A673 (cell line): Measurements from ENCODE around the gene RANGRF. TPM values are rescaled to one million over a fixed set of nuclear protein-coding genes. Genes with fewer than 3 reads are reported as not detected.

Source experiments
- BruUV-seq: library from RNA; stranded (reverse); fragments of 400-500 nt; replicated peaks from 2 replicates; lab custom pipeline; 2021; lab: Mats Ljungman, UMichigan
- CTCF ChIA-PET: fragments of 300-600 bp; sonication (Branson Sonifier 250); formaldehyde crosslinking; loops from one replicate; lab custom pipeline; 2022; ENCODE audit warnings: antibody characterized with exemption; lab: Charles Lee
- POLR2A ChIA-PET: fragments of 300-600 bp; sonication (Branson Sonifier 250); formaldehyde crosslinking; loops from one replicate; lab custom pipeline; 2022; ENCODE audit warnings: antibody characterized with exemption; ENCODE audit not compliant: low non-redundant PET; lab: Charles Lee
- DNase-seq: peaks from one replicate; pipeline ENCODE4 v3.0.0-alpha.2; 2015; ENCODE audit warnings: low spot score
- H3K27ac ChIP-seq: fragments of 200-600 bp; sonication (generic); 2 replicates; pipeline ENCODE4 v1.5.1; 2016; ENCODE audit warnings: mixed run types, low read depth, mild to moderate bottlenecking, mixed read lengths, antibody characterized with exemption, low read length; ENCODE audit not compliant: poor library complexity, severe bottlenecking
- H3K27me3 ChIP-seq: fragments of 200-600 bp; sonication (generic); replicated peaks from 2 replicates; pipeline ENCODE4 v1.6.1; 2017; ENCODE audit warnings: mixed run types, low read depth, mild to moderate bottlenecking, mixed read lengths, antibody characterized with exemption, low read length; ENCODE audit not compliant: insufficient read depth, poor library complexity
- H3K36me3 ChIP-seq: fragments of 200-600 bp; sonication (generic); 2 replicates; pipeline ENCODE4 v1.6.1; 2016; ENCODE audit warnings: mixed run types, mild to moderate bottlenecking, mixed read lengths, antibody characterized with exemption, low read length; ENCODE audit not compliant: insufficient read depth, poor library complexity, severe bottlenecking
- H3K4me1 ChIP-seq: fragments of 200-600 bp; sonication (generic); 2 replicates; pipeline ENCODE4 v1.6.1; 2017; ENCODE audit warnings: mixed run types, mild to moderate bottlenecking, mixed read lengths, antibody characterized with exemption, low read length; ENCODE audit not compliant: insufficient read depth, poor library complexity, severe bottlenecking
- H3K4me3 ChIP-seq: fragments of 200-600 bp; sonication (generic); 2 replicates; pipeline ENCODE4 v1.5.1; 2016; ENCODE audit warnings: low read depth, mixed run types, mild to moderate bottlenecking, mixed read lengths, low read length; ENCODE audit not compliant: poor library complexity, severe bottlenecking
- H3K9me3 ChIP-seq: fragments of 200-600 bp; sonication (generic); 2 replicates; pipeline ENCODE4 v1.6.1; 2016; ENCODE audit warnings: mixed run types, low read depth, mild to moderate bottlenecking, mixed read lengths, antibody characterized with exemption, low read length; ENCODE audit not compliant: poor library complexity, severe bottlenecking
- CTCF ChIP-seq: fragments of 300-800, 200-600 bp; sonication (generic); conservative IDR thresholded peaks from 2 replicates; pipeline ENCODE4 v1.5.1; 2017; ENCODE audit warnings: low read depth, mild to moderate bottlenecking, antibody characterized with exemption, low read length, moderate library complexity, mixed read lengths
- EZH2 ChIP-seq: fragments of 200-600 bp; sonication (generic); IDR thresholded peaks from 2 replicates; pipeline ENCODE4 v1.6.1; 2017; ENCODE audit warnings: borderline replicate concordance, low read depth, mild to moderate bottlenecking, mixed read lengths, antibody characterized with exemption, low read length; ENCODE audit not compliant: poor library complexity, severe bottlenecking
- intact Hi-C: fragments of 100-400 bp; cut with micrococcal nuclease; formaldehyde crosslinking; loops from one replicate; pipeline ENCODE4 v1.10.0; 2022; ENCODE audit not compliant: unreplicated experiment
- total RNA-seq: library from RNA; stranded (reverse); gene quantifications from 2 replicates; pipeline ENCODE4 v1.2.3, GENCODE V29; 2021

Gene RANGRF
- total RNA-seq, 1 experiment from 2014 or later = 26.8 TPM

- POLR2A ChIA-PET = no interaction called here
Observed at GRCh38 chr17:8300627-8301242, 12.3 kb downstream of the RANGRF start.

GRCh38 chr17:8310601-8311123 lies 22.2 kb downstream of the RANGRF start:
- no peak for DNase-seq
- POLR2A ChIA-PET = no interaction called here
- intact Hi-C loops = no loop called here
- TF ChIP-seq EZH2 = no peak
- no peak for TF ChIP-seq CTCF
- no peaks in the 10 kb centered on the region for H3K9me3 ChIP-seq
- peaks cover 26% of the 10 kb centered on the region for H3K27me3 ChIP-seq
- no TSS peak for BruUV-seq
- CTCF ChIA-PET = no interaction called here
- H3K36me3 ChIP-seq = no peaks in the 10 kb centered on the region
- H3K4me3 ChIP-seq = no peak overlapping the region
- no peak overlapping the region for H3K27ac ChIP-seq
- no peaks in the 10 kb centered on the region for H3K4me1 ChIP-seq

More at GRCh38 chr17:8300627-8301242, 12.3 kb downstream of the RANGRF start:
- no peak overlapping the region for H3K27ac ChIP-seq
- TF ChIP-seq EZH2 = no peak
- peak; percentile 87 for TF ChIP-seq CTCF
- no peaks in the 10 kb centered on the region for H3K9me3 ChIP-seq
- H3K4me3 ChIP-seq = no peak overlapping the region
- CTCF ChIA-PET = interaction anchor here (0.6 kb wide), 1 partner anchor 25 kb away, joined by 3 read pairs; no protein-coding TSS in a partner anchor
- H3K4me1 ChIP-seq = no peaks in the 10 kb centered on the region
- intact Hi-C loops = loop anchor here (2.0 to 5.0 kb wide), 2 partner anchors 78 to 218 kb away; no protein-coding TSS in a partner anchor
- no peaks in the 10 kb centered on the region for H3K27me3 ChIP-seq
- H3K36me3 ChIP-seq = no peaks in the 10 kb centered on the region
- DNase-seq = peak; percentile 83
- no TSS peak for BruUV-seq

- Histone ChIP-seq H3K36me3 (no peaks in the 10 kb centered on the region), H3K4me1 (no peaks in the 10 kb centered on the region), H3K27ac (no peak overlapping the region), H3K9me3 (no peaks in the 10 kb centered on the region), H3K27me3 (peaks cover 32% of the 10 kb centered on the region), H3K4me3 (no peak overlapping the region)
- intact Hi-C loops = no loop called here
- no peak for DNase-seq
- BruUV-seq = no TSS peak
- TF ChIP-seq EZH2 (no peak), CTCF (no peak)
- POLR2A ChIA-PET = no interaction called here
- CTCF ChIA-PET = no interaction called here
Observed at GRCh38 chr17:8311131-8311790, 22.8 kb downstream of the RANGRF start.
